Activated CD4-positive, alpha-beta memory T cell treated with anti-CD3 and anti-CD28 coated beads for 36 hours (primary cell): ENCODE results near the gene NXN. TPM values are rescaled to one million over a fixed set of nuclear protein-coding genes. Genes with fewer than 3 reads are reported as not detected.
"Not testable (repeated sequence)": the region's sequence is repeated elsewhere in the genome, so short reads cannot be mapped to it uniquely, and the experiment has no call there.

Experiments used
- CTCF ChIA-PET: fragments of 350-600 bp; sonication (Branson Sonifier 250); formaldehyde crosslinking; loops from one replicate; lab custom pipeline; 2021; ENCODE audit warnings: antibody characterized with exemption, inconsistent platforms; lab: Charles Lee
- POLR2A ChIA-PET: fragments of 350-600 bp; sonication (Branson Sonifier 250); formaldehyde crosslinking; loops from one replicate; lab custom pipeline; 2021; ENCODE audit warnings: antibody characterized with exemption; lab: Charles Lee
- DNase-seq: peaks from one replicate; pipeline ENCODE4 v3.0.0-alpha.2; 2020
- H3K27ac Mint-ChIP-seq: one replicate; pipeline ENCODE4 v1.8.0; 2021; ENCODE audit warnings: mixed read lengths
- H3K27me3 Mint-ChIP-seq: one replicate; pipeline ENCODE4 v1.8.0; 2021; ENCODE audit warnings: mixed read lengths
- H3K36me3 Mint-ChIP-seq: one replicate; pipeline ENCODE4 v1.8.0; 2021; ENCODE audit warnings: mixed read lengths
- H3K4me1 Mint-ChIP-seq: one replicate; pipeline ENCODE4 v1.8.0; 2021; ENCODE audit warnings: low read depth, mixed read lengths
- H3K4me3 Mint-ChIP-seq: one replicate; pipeline ENCODE4 v1.8.0; 2021; ENCODE audit warnings: mild to moderate bottlenecking, mixed read lengths
- H3K9me3 Mint-ChIP-seq: one replicate; pipeline ENCODE4 v1.8.0; 2021; ENCODE audit warnings: mixed read lengths
- intact Hi-C: fragments of 100-400 bp; cut with micrococcal nuclease; formaldehyde crosslinking; loops from one replicate; pipeline ENCODE4 v1.15.1; 2023
- total RNA-seq, 2 experiments: library from RNA; stranded (reverse); gene quantifications; one replicate each; pipeline ENCODE4 v1.2.3, GENCODE V29; 2021

The NXN gene
- total RNA-seq, 2 experiments from 2014 or later = 0.31 to 0.33 TPM

GRCh38 chr17:882827-883585, 96.6 kb downstream of the NXN start:
- Mint-ChIP-seq H3K4me1 (peaks cover 5% of the 10 kb centered on the region), H3K27ac (no peak overlapping the region), H3K4me3 (no peak overlapping the region), H3K36me3 (no peaks in the 10 kb centered on the region), H3K27me3 (peaks cover 25% of the 10 kb centered on the region), H3K9me3 (no peaks in the 10 kb centered on the region)
- intact Hi-C loops = no loop called here
- CTCF ChIA-PET = no interaction called here
- no peak for DNase-seq
- POLR2A ChIA-PET = no interaction called here

- Mint-ChIP-seq H3K4me1 (peaks cover 5% of the 10 kb centered on the region), H3K27me3 (peaks cover 29% of the 10 kb centered on the region), H3K36me3 (no peaks in the 10 kb centered on the region), H3K27ac (no peak overlapping the region), H3K9me3 (no peaks in the 10 kb centered on the region), H3K4me3 (no peak overlapping the region)
- no peak for DNase-seq
- POLR2A ChIA-PET = no interaction called here
- CTCF ChIA-PET = interaction anchor here (1.2 kb wide), 1 partner anchor 113 kb away, joined by 3 read pairs; no protein-coding TSS in a partner anchor
- intact Hi-C loops = no loop called here
Measured at GRCh38 chr17:881778-882177, 97.8 kb downstream of the NXN start.

- POLR2A ChIA-PET = no interaction called here
- Mint-ChIP-seq H3K4me1 (peaks cover 10% of the 10 kb centered on the region), H3K9me3 (no peaks in the 10 kb centered on the region), H3K27me3 (peaks cover 31% of the 10 kb centered on the region), H3K27ac (no peak overlapping the region), H3K36me3 (no peaks in the 10 kb centered on the region), H3K4me3 (no peak overlapping the region)
- DNase-seq = no peak
- CTCF ChIA-PET = interaction anchor here (1.0 to 2.6 kb wide), 2 partner anchors 85 to 100 kb away, joined by 3 to 31 read pairs; partner anchors contain the start of gene NXN
- intact Hi-C loops = no loop called here
Measured at GRCh38 chr17:880443-881269, 98.9 kb downstream of the NXN start.

GRCh38 chr17:879546-880442, 99.8 kb downstream of the NXN start:
- CTCF ChIA-PET = interaction anchor here (0.7 to 2.6 kb wide), 15 partner anchors 9 to 316 kb away, joined by 3 to 31 read pairs (median 4); partner anchors contain the start of genes NXN and TIMM22
- Mint-ChIP-seq H3K27me3 (peaks cover 29% of the 10 kb centered on the region), H3K4me3 (no peak overlapping the region)

GRCh38 chr17:877630-878029, 101.9 kb downstream of the NXN start:
- Mint-ChIP-seq H3K27ac (no peak overlapping the region), H3K4me3 (no peak overlapping the region), H3K4me1 (peaks cover 10% of the 10 kb centered on the region), H3K36me3 (no peaks in the 10 kb centered on the region), H3K9me3 (no peaks in the 10 kb centered on the region), H3K27me3 (peaks cover 22% of the 10 kb centered on the region)
- intact Hi-C loops = loop anchor here (5.0 kb wide), 1 partner anchor 120 kb away; the partner anchor contains the start of gene TIMM22
- CTCF ChIA-PET = interaction anchor here (1.1 to 2.2 kb wide), 3 partner anchors 18 to 119 kb away, joined by 3 to 10 read pairs (median 4); partner anchors contain the start of gene TIMM22
- no peak for DNase-seq
- POLR2A ChIA-PET = no interaction called here

More at GRCh38 chr17:879546-880442, 99.8 kb downstream of the NXN start:
- peak; percentile 81 for DNase-seq
- Mint-ChIP-seq H3K27ac (no peak overlapping the region), H3K36me3 (no peaks in the 10 kb centered on the region), H3K9me3 (no peaks in the 10 kb centered on the region), H3K4me1 (peaks cover 10% of the 10 kb centered on the region)
- intact Hi-C loops = loop anchor here (1.0 to 5.0 kb wide), 2 partner anchors 102 to 118 kb away; partner anchors contain the start of gene TIMM22
- POLR2A ChIA-PET = no interaction called here

GRCh38 chr17:876272-876671, 103.3 kb downstream of the NXN start:
- Mint-ChIP-seq H3K4me1 (peaks cover 13% of the 10 kb centered on the region), H3K27ac (no peak overlapping the region), H3K27me3 (peaks cover 24% of the 10 kb centered on the region), H3K4me3 (no peak overlapping the region), H3K9me3 (peaks cover 2% of the 10 kb centered on the region), H3K36me3 (no peaks in the 10 kb centered on the region)
- CTCF ChIA-PET = no interaction called here
- intact Hi-C loops = loop anchor here (5.0 kb wide), 1 partner anchor 121 kb away; the partner anchor contains the start of gene TIMM22
- DNase-seq = peak; percentile 30
- POLR2A ChIA-PET = no interaction called here

- DNase-seq, POLR2A ChIA-PET, H3K36me3 Mint-ChIP-seq, intact Hi-C loops, H3K4me1 Mint-ChIP-seq, H3K4me3 Mint-ChIP-seq, H3K27ac Mint-ChIP-seq, H3K9me3 Mint-ChIP-seq, CTCF ChIA-PET: not testable (repeated sequence)
- H3K27me3 Mint-ChIP-seq = peaks cover 17% of the 10 kb centered on the region
Measured at GRCh38 chr17:874590-874989, 105.0 kb downstream of the NXN start.

GRCh38 chr17:872855-873254, 106.7 kb downstream of the NXN start:
- intact Hi-C loops = no loop called here
- no peak overlapping the region for H3K27ac Mint-ChIP-seq
- ChIA-PET POLR2A (no interaction called here), CTCF (interaction anchor here (1.4 kb wide), 1 partner anchor 108 kb away, joined by 3 read pairs; no protein-coding TSS in a partner anchor)
- H3K4me3 Mint-ChIP-seq = no peak overlapping the region
- peaks cover 17% of the 10 kb centered on the region for H3K27me3 Mint-ChIP-seq
- no peaks in the 10 kb centered on the region for H3K36me3 Mint-ChIP-seq
- peaks cover 2% of the 10 kb centered on the region for H3K9me3 Mint-ChIP-seq
- peaks cover 8% of the 10 kb centered on the region for H3K4me1 Mint-ChIP-seq
- DNase-seq = no peak

GRCh38 chr17:871751-872519, 107.6 kb downstream of the NXN start:
- Mint-ChIP-seq H3K27me3 (peaks cover 16% of the 10 kb centered on the region), H3K27ac (no peak overlapping the region), H3K4me3 (no peak overlapping the region), H3K4me1 (peaks cover 8% of the 10 kb centered on the region), H3K9me3 (peaks cover 2% of the 10 kb centered on the region), H3K36me3 (no peaks in the 10 kb centered on the region)
- ChIA-PET CTCF (interaction anchor here (0.6 to 1.4 kb wide), 3 partner anchors 53 to 109 kb away, joined by 3 read pairs; partner anchors contain the start of gene NXN), POLR2A (no interaction called here)
- no peak for DNase-seq
- intact Hi-C loops = no loop called here

GRCh38 chr17:869567-870525, 109.7 kb downstream of the NXN start:
- no peaks in the 10 kb centered on the region for H3K36me3 Mint-ChIP-seq
- POLR2A ChIA-PET = no interaction called here

More at GRCh38 chr17:869567-870525, 109.7 kb downstream of the NXN start:
- no peak for DNase-seq
- intact Hi-C loops = no loop called here
- peaks cover 20% of the 10 kb centered on the region for H3K27me3 Mint-ChIP-seq
- H3K4me3 Mint-ChIP-seq = no peak overlapping the region
- H3K9me3 Mint-ChIP-seq = peaks cover 2% of the 10 kb centered on the region
- peaks cover 3% of the 10 kb centered on the region for H3K4me1 Mint-ChIP-seq
- H3K27ac Mint-ChIP-seq = no peak overlapping the region
- CTCF ChIA-PET = no interaction called here
